ENCODE results near the gene PLEKHM3.
"Not testable (repeated sequence)": the region's sequence is repeated elsewhere in the genome, so short reads cannot be mapped to it uniquely, and the experiment has no call there.

The PLEKHM3 gene

DNA sequence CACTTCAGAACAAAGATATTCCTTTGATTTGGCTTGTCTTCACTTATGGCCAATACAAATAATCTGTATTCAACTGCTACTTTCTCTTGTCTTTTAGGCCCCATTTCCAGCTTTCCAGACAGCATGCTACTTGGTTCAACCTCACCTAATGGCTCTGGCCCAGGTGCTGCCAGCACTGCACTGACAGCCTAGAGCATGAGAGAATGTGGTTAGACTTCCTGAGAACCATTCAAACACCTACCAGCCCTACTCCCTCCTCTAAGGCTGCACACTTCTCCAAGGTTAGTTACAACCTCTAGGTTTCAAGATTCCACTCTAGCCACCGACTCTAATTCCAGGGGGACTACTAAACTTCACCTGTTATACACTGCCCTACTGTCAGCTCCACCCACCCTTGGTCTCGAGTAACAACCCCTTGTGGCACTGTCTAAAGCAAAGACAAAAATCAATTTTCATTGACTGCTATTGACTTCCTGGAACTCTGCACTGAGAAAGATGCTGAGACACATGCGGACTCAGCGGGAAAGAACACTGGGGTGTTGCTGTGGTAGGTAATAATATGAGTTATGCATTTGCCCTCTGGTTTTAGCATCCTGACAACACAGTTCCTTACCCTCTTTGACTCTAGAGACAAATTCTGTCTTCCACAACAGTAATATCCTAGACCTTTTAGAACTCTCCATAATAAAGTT lies 38.2 kb downstream of the PLEKHM3 start:
- DNase-seq: no peak

DNA sequence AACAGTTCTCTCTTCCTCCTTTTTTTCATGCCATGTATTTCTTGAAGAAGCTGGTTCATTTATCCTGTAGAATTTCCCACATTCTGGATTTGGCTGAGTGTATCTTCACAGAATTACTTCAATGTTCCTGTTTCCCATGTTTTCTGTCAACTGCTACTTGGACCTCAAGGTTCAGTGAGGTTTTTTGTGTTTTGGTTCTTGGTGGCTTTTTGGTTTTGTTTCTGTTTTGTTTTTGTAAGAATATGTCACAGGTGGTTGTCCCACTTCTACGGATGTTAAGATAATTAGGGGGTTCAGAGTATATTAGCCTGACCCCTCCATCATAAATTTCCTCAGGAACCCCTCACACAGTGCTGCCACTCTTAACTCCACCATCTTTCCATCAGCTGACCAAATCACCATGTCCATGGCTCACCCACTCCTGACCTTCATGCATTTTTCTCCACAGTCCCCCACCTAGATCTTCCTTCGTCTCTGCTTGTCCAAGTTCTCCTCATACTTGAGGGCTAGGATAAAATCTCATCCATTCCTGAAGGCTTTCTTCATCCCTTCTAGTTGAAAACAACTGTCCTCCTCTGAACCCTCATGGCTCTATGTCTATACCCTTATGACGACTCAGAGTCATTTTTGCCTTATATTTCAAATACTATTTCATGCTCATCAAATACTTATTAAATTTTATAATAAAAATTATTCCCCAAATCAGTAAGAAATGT lies 40.4 kb downstream of the PLEKHM3 start:
- DNase-seq: no peak

DNA sequence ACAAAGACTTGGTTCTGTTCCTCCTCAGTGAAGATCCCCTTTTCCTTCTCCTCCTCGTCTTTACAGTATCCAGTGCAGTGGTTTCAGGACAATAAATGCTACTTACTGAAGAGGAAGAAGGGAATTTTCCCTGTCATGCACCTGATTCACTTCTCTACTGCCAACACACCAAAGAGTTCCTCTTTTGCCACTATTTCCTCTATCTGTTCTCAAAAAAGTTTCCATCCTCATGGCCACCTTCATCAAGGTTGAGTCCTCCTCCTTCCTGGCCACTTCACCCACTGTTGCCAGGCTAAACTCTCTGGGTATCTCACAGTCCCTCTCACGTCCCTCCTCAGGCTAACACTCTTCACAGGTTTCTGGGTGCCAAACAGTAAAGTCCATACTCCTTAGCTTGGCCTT lies 41.7 kb downstream of the PLEKHM3 start:
- no peak for DNase-seq

DNA sequence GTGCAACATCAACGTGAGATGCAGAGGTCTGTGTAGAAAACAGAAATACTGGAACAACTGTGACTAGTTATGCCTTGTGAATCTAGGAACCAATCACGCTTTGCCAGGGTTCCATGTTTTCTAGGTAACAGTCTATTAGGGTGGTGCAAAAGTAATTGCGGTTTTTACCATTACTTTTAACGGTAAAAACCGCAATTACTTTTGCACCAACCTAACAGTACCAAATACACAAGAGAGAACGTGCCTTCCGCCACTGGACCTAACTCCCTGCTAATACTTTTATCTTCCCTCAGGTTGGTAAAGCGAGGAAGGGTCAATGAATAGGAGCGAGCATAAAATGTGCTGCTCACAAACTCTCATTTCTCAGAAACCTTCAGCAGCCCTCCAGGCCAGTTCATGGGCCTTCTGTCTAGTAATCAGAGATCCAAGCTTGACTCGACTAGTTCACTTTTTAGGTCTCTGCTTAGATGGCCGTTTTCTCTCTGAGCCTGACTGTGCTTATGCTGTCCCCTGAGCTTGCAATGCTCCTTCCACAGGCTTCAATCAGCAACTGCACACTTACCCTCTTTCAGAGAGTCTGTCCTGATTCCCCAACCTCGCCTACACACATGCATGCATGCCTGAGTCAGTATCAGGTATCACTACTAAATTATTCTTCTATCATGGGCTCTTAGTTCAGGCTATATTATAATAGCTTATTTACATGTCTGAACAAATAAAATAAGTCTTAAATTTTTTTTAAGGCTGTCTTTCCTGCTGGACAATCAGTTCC lies 47.0 kb downstream of the PLEKHM3 start:
- no peak for DNase-seq

DNA sequence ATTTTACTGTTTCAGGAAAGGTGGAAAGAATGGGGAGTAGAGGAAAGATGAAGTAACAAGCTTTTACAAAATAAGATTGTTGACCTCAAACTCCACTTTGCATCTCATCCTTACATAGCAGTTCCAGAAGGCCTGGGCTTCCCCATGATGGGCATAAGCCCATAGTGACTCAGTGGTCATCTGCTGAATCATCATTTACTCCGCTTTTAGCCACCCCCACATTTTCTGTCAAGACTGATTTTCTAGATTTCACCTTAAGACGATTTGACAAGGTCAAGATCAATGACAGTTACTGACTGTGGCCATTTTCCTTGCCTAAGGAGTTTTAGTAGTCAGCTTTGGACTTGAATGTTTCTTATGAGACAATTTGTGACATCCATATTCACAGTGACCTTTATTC lies 49.4 kb downstream of the PLEKHM3 start:
- DNase-seq: no peak

DNA sequence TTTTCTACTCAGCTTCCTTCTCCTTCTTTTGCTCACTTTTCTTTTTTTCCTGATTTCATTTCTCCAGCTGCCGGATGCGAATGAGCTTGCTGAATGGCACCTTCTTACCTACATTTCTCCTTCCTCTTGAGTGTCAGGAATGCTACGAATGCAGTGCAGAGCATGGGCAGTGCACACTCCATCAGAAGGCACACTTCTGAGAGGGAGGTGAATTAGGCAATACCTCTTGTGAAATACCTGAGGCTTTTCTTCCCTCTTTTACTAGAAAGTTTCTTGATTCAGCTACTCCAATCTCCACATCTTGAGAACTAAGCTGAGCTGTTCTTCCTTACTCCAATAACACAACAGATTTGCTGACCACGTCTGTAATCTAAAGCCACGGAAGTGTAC lies 51.1 kb downstream of the PLEKHM3 start:
- DNase-seq: no peak

DNA sequence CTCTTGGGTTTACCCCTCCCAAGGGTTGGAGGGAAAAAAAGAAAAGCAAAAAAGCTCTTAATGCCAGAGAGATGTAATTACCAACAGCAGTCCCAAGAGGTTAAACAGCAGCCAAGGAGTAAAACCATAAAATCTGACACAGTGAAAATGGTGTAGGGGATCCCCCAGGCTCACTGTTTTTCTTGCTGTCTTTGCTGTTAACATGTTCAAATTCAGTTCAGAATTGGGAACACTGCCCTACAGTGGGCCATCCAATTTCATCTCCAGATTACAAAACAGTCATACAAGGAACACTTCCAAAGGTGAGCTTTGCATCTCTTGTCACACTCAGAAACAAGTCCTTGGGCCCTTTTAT lies 54.5 kb downstream of the PLEKHM3 start:
- DNase-seq: no peak

DNA sequence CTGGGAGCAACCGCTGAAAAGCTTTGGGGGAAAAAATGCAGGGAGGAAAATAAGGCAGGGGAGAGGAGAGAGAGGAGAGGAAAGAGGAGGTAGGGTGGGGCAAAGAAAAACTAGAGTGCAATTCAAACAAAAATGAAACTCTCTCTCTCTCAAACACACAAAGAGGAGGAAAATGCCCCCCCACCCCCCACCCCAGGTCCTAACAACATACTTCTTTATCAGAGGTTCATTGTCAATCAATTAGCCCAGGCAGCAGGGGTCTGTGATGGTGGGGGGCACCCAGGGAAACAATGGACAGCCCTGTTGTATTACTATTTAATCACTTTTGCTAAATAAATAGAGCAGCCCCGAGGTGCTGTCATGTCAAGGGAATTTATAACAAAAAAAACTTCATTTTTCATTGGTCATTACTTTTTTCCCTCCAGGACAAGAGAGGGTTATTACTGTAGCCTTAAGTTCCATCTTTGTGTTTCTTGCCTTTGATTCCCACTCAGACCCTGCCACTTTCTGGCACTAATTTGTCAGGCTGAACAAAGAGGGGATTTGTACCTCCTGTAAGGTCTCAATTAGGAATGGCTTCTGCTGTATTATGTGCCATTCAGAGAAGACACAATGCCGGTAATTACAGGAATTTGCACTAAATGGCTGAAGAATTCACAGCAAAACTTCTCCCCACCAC lies 55.0 kb downstream of the PLEKHM3 start:
- DNase-seq: no peak

DNA sequence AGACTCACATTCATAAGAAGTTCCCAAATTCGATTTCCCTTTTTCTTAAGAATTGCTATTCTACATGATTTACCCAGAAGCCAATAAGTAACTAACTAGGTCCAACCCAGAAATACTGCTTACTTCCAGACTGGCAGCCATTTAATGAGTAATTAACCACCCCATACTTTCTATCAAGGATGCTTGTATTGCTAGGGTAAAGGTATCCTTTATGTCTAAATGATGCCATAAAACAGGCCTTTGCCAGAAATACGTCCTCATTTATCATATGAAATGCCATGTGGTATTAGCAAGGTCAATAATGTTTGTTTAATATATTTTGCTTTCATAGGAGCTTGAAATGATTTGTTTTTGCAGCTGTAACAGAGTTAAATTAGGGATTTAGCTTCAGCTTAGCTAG lies 56.1 kb downstream of the PLEKHM3 start:
- DNase-seq: no peak

DNA sequence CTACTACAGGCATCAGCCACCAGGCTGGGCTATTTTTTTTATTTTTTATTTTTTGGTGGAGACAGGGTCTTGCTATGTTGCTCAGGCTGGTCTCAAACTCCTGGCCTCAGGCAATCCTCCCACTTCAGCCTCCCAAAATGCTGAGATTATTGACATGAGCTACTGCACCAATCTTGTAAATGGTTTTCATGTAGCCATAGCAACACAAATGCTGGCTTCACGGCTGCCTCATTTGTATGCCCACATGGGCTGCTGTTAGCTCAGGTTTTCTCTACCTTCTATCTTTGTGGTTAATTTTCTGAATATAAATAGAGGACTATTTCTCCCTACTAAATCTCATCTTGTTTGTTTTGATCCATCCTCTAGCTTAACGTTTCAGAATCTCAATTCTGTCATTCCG lies 58.2 kb downstream of the PLEKHM3 start:
- DNase-seq: no peak

DNA sequence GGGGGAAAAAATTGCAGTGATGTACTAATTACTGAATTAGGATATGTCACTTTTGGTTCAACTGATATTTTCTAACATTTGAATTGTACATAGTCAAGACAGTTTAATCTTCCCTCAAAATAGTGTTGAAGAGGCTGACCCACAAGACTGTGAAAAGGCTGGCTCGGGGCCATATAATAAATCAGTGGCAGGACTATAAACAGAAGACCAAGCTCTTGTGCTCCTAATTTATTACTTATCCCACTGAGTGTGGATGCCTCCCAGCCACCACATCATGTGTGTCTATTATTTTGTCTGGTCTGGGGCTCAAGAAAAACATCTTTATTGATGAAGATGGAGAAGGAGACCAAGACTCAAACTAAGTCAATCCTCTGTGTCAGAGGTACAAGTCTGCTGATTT lies 64.4 kb downstream of the PLEKHM3 start:
- DNase-seq: no peak

DNA sequence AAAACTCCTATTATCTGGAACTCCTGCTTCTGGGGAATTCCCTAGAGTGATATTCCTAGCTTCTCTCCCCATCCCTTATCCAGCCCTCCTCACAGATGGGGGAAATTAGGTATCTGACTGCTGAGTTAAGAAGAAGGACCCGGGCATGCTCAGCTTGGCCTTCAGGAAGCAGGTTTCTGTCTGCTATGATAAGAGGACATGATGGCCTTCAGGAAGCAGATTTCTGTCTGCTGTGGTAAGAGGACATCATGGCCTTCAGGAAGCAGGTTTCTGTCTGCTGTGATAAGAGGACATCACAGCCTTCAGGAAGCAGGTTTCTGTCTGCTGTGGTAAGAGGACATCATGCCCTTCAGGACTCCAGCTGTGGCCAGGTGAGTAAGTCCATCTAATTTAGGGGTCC lies 65.2 kb downstream of the PLEKHM3 start:
- no peak for DNase-seq

DNA sequence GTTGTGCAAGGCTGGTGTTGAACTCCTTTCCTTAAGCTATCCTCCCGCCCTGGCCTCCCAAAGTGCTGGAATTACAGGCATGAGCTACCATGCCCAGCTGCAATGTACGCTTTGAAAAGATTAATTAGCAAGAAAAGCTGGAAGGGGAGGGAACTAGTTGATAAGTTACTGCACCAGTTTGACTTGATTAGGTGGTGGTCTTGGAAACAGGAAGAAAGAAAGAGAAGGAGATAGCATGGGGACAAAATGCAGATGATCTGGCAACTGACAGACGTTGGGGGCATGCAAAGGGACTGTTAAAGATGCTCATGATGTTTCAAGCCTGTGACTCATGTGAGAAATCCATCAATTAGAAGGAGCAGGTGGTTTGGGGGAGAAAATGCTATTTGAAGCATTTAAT lies 68.6 kb downstream of the PLEKHM3 start:
- no peak for DNase-seq

DNA sequence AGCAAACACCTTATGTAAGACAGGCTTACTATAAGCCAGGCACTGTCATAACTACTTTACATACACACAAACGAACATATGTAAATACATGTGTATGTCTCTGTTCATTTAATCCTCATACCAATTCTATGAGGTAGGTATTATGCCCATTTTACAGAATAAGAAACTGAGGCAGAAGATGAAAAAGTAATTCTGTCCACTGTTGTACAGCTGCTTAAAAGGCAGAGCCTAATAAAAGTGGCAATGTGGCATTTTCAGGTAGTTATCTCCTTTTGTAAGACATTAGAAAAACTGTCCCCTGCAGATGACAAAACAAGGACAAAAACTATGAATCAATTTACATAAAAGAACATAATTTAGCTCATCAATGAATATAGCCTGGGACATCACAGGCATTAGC lies 69.9 kb downstream of the PLEKHM3 start:
- no peak for DNase-seq

DNA sequence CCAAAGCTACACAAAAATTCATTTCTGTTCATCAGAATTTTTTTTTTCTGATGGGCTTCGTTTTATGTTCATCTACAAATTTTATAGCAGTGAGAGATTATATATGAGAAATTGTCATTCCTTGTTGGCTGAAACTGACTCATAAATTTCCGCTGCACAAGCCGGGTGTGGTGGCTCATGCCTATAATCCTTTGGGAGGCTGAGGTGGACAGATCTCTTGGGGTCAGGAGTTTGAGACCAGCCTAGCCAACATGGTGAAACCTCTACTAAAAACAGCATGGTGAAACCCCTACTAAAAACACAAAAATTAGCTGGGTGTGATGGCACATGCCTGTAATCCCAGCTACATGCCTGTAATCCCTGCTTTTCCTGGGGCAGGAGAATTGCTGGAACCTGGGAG lies 72.0 kb downstream of the PLEKHM3 start:
- DNase-seq: no peak

DNA sequence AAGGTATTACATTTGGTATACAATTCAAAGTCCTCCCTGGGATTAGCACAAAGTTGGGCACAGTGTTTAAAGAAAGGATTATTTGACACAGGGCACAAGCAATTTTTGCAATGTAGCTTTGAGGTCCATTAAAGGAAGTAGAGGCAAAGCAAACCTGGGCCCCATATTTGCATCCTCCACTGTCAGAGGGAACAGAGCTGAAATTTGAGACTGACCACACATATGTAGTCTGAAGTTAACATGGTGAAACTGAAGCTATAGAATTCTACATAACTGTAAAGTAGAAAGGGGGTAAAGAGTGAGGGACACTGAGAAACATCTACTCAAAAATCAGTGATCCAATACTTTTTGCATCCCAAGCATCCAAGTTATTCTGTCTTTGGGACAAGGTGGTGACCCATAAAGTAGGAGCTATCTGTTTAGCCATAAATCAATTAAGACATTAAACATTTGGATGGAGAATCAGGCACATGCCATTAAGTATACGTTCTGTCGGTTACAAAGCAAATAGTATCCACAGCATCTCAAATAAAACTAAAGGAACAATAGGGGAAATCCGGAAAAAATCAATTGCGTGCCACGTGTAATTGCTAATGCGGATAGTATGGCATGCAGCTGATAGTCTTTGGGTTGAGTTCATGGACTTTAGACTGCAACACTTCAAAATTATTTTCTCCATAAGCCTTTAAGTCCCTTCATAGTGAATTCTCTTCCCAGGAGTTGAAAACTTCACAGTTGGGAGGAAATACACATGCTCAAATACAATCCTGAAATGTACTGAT lies 72.6 kb downstream of the PLEKHM3 start:
- DNase-seq: no peak

DNA sequence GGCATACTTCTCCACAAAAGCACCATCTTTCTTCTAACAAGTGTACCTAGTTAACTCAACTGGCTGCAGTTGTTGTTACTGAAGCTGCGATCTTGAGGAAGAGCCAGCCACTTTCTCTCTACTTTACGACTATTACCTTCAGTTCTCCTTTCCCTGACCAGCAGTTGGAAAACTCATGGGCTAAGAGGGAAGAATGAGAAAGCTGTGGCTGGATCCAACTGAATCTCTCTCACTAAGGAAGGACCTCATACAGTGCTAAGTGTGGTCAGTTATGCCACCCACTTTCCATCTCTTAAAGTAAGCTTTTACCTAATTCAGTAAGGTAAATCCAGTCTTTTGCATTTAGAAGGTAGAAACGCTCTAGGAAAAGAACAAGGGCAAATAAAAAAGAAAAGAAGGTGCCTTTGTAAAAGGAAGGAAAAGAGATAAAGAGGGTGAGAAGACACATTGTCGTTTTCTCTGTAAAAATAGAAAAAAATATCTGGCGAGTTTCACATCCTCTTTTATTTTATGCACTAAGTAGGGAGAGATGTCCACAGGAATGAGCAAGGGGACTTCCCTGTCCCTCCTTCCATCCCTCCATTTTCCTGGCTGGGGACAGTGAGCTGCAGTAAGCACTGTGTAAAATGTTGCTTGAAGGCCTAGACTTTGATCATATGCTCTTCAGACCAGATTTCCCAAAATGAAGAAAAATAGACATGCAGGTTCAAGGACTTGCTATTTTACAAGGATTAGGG lies 73.4 kb downstream of the PLEKHM3 start:
- DNase-seq: no peak

DNA sequence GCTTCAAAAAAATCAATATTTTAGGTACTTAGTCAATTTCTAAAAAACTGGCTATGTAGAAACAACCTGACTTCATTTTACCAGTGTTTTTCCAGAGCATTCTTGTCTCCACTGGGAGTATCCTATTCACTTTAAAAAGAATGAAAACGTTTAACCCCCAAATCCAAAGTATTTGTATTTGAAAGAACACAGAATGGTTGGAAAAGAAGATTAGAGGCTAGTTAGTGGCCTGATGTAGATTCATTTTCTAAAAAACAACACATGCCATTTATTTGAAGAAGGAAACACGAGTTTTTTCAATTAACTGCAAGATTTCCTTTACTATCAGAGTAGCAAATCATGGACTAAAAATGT lies 74.6 kb downstream of the PLEKHM3 start:
- no peak for DNase-seq

DNA sequence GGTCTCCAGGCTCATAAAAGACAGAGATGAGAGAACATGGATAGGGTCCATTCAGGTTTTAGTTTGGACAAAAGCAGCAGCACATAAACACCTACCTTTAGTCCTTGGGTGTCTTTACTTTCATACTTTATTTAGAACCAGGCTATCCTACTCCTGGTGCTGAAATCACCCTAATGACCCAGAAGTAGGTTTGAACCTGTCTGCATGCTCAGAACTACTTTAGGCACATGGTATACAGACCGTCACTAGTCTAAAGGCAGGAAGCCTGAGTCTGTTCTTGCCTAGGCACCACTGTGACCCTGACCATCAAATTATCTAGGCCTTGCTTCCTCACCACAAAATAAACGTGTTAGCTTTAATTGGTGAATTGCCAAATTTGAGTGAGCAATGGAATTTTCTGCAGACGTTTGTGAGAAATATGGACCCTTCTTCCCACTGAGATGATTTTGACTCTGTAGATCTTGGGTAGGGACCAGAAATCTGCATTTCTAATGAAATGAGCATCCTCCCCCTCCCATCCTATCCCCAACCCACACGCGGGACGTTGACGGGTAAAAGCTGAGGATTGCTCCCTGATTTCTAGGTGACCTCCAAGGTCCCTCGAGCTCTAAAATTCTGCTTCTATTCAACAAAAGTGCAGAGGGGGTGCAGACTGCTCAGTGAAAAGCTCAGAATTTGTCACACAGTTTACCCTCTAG lies 75.1 kb downstream of the PLEKHM3 start:
- no peak for DNase-seq

DNA sequence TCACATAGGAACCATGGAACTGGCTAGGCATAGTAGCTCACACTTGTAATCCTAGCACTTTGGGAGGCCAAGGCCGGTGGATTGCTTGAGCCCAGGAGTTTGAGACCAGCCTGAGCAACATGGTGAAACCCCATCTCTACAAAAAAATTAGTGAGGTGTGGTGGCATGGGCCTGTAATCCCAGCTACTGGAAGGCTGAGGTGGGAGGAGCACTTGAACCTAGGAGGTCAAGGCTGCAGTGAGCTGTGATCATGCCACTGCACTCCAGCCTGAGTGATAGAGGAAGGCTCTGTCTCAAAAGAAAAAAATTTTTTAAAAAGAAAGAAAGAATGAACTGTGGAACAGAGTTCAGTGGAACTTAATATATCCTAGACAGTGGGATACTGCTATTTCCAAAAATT lies 76.1 kb downstream of the PLEKHM3 start:
- not testable (repeated sequence) for DNase-seq

DNA sequence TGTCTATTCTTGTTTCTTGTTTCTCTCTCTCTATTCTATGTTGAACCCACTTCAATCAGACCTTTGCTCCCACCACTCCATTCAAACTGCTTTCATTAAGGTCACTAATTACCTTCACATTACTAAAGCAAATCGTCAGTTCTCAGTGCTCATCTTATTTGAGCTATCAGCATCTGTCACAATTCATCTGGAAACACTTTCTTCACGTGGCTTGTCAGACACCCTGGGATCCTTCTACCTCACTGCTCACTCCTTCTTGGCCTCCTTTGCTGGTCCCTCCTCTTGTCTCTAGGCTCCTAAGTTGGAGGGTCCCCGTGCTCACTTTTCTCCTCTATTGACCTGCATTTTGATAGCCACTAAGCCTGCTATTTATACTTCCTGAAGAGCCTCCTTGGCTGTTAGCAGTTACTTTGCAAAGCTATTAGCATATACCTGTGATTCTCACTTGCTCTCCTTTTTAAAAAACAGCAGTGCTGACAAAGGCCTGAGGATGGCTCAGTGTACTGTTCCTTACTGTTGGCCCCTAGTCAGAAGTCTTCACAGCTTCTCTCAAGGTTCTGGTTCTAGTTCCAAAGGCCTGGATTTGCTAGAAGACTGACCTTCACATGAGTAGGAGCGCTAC lies 80.2 kb downstream of the PLEKHM3 start:
- no peak for DNase-seq
